ENCODE results near the gene CLEC4E. TPM values are rescaled to one million over a fixed set of nuclear protein-coding genes. Genes with fewer than 3 reads are reported as not detected.

The CLEC4E gene
- total RNA-seq, 1 experiment from 2014 or later = not detected

DNA sequence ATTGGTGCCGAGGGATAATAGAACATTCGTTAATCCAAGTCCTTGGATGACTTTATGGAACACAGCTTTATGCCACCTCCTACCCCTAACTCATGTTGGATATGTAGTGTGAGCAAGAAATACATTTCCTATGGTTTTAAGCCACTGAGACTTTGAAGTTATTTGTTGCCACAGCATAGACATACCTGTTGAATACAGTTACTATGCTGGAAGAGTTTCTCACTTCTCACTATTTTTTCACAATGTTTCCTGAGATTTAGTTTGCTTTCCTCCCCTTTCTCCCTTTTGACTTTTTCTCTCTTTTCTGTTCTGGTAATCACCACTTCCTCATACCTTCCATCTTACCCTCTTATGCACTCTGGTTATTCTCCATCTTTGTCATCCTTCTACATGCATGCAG, 7.5 kb upstream of the CLEC4E start:
- no peaks in the 10 kb centered on the region for H3K9me2 ChIP-seq (ENCODE audit: insufficient read depth)
- H3K36me3 ChIP-seq (ENCODE audit: control insufficient read depth in 1 of 2, insufficient read depth in 2 of 2, low read length in 2 of 2) = no peaks in the 10 kb centered on the region
- no peak overlapping the region for H2AFZ ChIP-seq (ENCODE audit: low read depth, low read length, poor library complexity, severe bottlenecking)
- no peak overlapping the region for H3K27ac ChIP-seq (ENCODE audit: low read depth, low read length)
- no TSS peak for BruUV-seq (replicated peaks)
- H3K9ac ChIP-seq (ENCODE audit: low read length) = no peak overlapping the region
- H3K4me3 ChIP-seq (replicated peaks in 1 of 2; ENCODE audit: low read depth in 1 of 2, low read length in 2 of 2) = no peak overlapping the region
- intact Hi-C loops (cut with micrococcal nuclease) = loop anchor here (10.0 kb wide), 1 partner anchor 277 kb away; the partner anchor contains the start of gene A2ML1
- H3K4me2 ChIP-seq (ENCODE audit: low read length) = no peak overlapping the region
- H3K79me2 ChIP-seq (ENCODE audit: insufficient read depth, low read length) = no peaks in the 10 kb centered on the region
- TF ChIP-seq ZFX (IDR thresholded peaks at IDR 0.05) = no peak
- TF ChIP-seq, protein P1, sequence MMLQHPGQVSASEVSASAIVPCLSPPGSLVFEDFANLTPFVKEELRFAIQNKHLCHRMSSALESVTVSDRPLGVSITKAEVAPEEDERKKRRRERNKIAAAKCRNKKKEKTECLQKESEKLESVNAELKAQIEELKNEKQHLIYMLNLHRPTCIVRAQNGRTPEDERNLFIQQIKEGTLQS (IDR thresholded peaks at IDR 0.05) = no peak
- no peak for TF ChIP-seq EZH2phosphoT487 (IDR thresholded peaks at IDR 0.05; ENCODE audit: borderline replicate concordance)
- no peak for TF ChIP-seq ELF1 (IDR thresholded peaks at IDR 0.05; ENCODE audit: borderline replicate concordance, low read depth)
- no peak for TF ChIP-seq FOSL1 (IDR thresholded peaks at IDR 0.05; ENCODE audit: low read depth)
- no peak for TF ChIP-seq ZNF274 (IDR thresholded peaks at IDR 0.05; ENCODE audit: low read depth, low read length)
- TF ChIP-seq JUND (IDR thresholded peaks at IDR 0.05) = no peak
- TF ChIP-seq YY1 (IDR thresholded peaks at IDR 0.05; ENCODE audit: extremely low read depth, insufficient replicate concordance, low read depth, low read length) = no peak
- no peak for TF ChIP-seq POLR2AphosphoS5 (IDR thresholded peaks at IDR 0.05; ENCODE audit: low read depth, low read length)
- TF ChIP-seq CEBPB (IDR thresholded peaks at IDR 0.05; ENCODE audit: low read depth) = no peak
- TF ChIP-seq, protein P2, sequence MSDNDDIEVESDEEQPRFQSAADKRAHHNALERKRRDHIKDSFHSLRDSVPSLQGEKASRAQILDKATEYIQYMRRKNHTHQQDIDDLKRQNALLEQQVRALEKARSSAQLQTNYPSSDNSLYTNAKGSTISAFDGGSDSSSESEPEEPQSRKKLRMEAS (IDR thresholded peaks at IDR 0.05) = no peak
- TF ChIP-seq EZH2 (IDR thresholded peaks at IDR 0.05) = no peak
- TF ChIP-seq SP1 (IDR thresholded peaks at IDR 0.05; ENCODE audit: low read depth) = no peak
- TF ChIP-seq, protein P3, sequence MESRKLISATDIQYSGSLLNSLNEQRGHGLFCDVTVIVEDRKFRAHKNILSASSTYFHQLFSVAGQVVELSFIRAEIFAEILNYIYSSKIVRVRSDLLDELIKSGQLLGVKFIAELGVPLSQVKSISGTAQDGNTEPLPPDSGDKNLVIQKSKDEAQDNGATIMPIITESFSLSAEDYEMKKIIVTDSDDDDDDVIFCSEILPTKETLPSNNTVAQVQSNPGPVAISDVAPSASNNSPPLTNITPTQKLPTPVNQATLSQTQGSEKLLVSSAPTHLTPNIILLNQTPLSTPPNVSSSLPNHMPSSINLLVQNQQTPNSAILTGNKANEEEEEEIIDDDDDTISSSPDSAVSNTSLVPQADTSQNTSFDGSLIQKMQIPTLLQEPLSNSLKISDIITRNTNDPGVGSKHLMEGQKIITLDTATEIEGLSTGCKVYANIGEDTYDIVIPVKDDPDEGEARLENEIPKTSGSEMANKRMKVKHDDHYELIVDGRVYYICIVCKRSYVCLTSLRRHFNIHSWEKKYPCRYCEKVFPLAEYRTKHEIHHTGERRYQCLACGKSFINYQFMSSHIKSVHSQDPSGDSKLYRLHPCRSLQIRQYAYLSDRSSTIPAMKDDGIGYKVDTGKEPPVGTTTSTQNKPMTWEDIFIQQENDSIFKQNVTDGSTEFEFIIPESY (IDR thresholded peaks at IDR 0.05; ENCODE audit: extremely low read depth, insufficient replicate concordance, low read length) = no peak
- no peak for TF ChIP-seq RAD21 (IDR thresholded peaks at IDR 0.05; ENCODE audit: low read depth)
- TF ChIP-seq POLR2A (IDR thresholded peaks at IDR 0.05; ENCODE audit: borderline replicate concordance, extremely low read depth, insufficient read depth, insufficient read length) = no peak
- no peak for TF ChIP-seq CBX3 (IDR thresholded peaks at IDR 0.05; ENCODE audit: low read depth)
- TF ChIP-seq, protein P4, sequence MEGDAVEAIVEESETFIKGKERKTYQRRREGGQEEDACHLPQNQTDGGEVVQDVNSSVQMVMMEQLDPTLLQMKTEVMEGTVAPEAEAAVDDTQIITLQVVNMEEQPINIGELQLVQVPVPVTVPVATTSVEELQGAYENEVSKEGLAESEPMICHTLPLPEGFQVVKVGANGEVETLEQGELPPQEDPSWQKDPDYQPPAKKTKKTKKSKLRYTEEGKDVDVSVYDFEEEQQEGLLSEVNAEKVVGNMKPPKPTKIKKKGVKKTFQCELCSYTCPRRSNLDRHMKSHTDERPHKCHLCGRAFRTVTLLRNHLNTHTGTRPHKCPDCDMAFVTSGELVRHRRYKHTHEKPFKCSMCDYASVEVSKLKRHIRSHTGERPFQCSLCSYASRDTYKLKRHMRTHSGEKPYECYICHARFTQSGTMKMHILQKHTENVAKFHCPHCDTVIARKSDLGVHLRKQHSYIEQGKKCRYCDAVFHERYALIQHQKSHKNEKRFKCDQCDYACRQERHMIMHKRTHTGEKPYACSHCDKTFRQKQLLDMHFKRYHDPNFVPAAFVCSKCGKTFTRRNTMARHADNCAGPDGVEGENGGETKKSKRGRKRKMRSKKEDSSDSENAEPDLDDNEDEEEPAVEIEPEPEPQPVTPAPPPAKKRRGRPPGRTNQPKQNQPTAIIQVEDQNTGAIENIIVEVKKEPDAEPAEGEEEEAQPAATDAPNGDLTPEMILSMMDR (IDR thresholded peaks at IDR 0.05 in 2 of 3, conservative IDR thresholded peaks at IDR 0.05 in 1 of 3; ENCODE audit: borderline replicate concordance in 1 of 3, insufficient read depth in 1 of 3, low read depth in 2 of 3, low read length in 2 of 3) = no peak
- no peak for TF ChIP-seq TCF7L2 (IDR thresholded peaks at IDR 0.05; ENCODE audit: borderline replicate concordance, extremely low read depth, insufficient read depth, insufficient read length)
- TF ChIP-seq, protein P5, sequence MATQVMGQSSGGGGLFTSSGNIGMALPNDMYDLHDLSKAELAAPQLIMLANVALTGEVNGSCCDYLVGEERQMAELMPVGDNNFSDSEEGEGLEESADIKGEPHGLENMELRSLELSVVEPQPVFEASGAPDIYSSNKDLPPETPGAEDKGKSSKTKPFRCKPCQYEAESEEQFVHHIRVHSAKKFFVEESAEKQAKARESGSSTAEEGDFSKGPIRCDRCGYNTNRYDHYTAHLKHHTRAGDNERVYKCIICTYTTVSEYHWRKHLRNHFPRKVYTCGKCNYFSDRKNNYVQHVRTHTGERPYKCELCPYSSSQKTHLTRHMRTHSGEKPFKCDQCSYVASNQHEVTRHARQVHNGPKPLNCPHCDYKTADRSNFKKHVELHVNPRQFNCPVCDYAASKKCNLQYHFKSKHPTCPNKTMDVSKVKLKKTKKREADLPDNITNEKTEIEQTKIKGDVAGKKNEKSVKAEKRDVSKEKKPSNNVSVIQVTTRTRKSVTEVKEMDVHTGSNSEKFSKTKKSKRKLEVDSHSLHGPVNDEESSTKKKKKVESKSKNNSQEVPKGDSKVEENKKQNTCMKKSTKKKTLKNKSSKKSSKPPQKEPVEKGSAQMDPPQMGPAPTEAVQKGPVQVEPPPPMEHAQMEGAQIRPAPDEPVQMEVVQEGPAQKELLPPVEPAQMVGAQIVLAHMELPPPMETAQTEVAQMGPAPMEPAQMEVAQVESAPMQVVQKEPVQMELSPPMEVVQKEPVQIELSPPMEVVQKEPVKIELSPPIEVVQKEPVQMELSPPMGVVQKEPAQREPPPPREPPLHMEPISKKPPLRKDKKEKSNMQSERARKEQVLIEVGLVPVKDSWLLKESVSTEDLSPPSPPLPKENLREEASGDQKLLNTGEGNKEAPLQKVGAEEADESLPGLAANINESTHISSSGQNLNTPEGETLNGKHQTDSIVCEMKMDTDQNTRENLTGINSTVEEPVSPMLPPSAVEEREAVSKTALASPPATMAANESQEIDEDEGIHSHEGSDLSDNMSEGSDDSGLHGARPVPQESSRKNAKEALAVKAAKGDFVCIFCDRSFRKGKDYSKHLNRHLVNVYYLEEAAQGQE (IDR thresholded peaks at IDR 0.05; ENCODE audit: low read depth) = no peak
- RAD21 ChIA-PET (ENCODE audit: low non-redundant PET in 1 of 2, low total read pairs in 2 of 2, uncharacterized antibody in 2 of 2, unreplicated experiment in 2 of 2) = no interaction called here
- POLR2A ChIA-PET = no interaction called here
- no peak for ATAC-seq
- no peaks in the 10 kb centered on the region for H3K4me1 ChIP-seq (ENCODE audit: control insufficient read depth in 1 of 2, insufficient read depth in 2 of 2, low read length in 2 of 2)
- H3K27me3 ChIP-seq (ENCODE audit: insufficient read depth, low read length) = no peaks in the 10 kb centered on the region
- DNase-seq (ENCODE audit: low read depth, low spot score) = no peak
- no peaks in the 10 kb centered on the region for H4K20me1 ChIP-seq (ENCODE audit: insufficient read depth)
- CTCF ChIA-PET = no interaction called here
- no peaks in the 10 kb centered on the region for H3K9me3 ChIP-seq (ENCODE audit: control insufficient read depth in 1 of 2, insufficient read depth in 1 of 2, low read depth in 1 of 2, low read length in 2 of 2)

All from HCT116 (cell line).